Calu3 (cell line): ENCODE measurements around the gene FBXL7. TPM values are rescaled to one million over a fixed set of nuclear protein-coding genes. Genes with fewer than 3 reads are reported as not detected.

Source experiments
- BruUV-seq: library from RNA; stranded (reverse); fragments of 400-500 nt; replicated peaks from 2 replicates; lab custom pipeline; 2021; lab: Mats Ljungman, UMichigan
- CTCF ChIA-PET: fragments of 300-600 bp; sonication (Branson Sonifier 250); formaldehyde crosslinking; loops from one replicate; lab custom pipeline; 2022; ENCODE audit warnings: antibody characterized with exemption; lab: Charles Lee
- DNase-seq: peaks from one replicate; pipeline ENCODE4 v3.0.0; 2022
- H3K27ac Mint-ChIP-seq: one replicate; pipeline ENCODE4 v1.8.0; 2022; ENCODE audit warnings: mixed read lengths; ENCODE audit not compliant: unreplicated experiment
- H3K27me3 Mint-ChIP-seq: one replicate; pipeline ENCODE4 v1.8.0; 2022; ENCODE audit warnings: mixed read lengths; ENCODE audit not compliant: unreplicated experiment
- H3K36me3 Mint-ChIP-seq: one replicate; pipeline ENCODE4 v1.8.0; 2022; ENCODE audit warnings: mild to moderate bottlenecking, moderate library complexity, mixed read lengths; ENCODE audit not compliant: insufficient read depth, unreplicated experiment
- H3K4me1 Mint-ChIP-seq: one replicate; pipeline ENCODE4 v1.8.0; 2022; ENCODE audit warnings: mild to moderate bottlenecking, low read depth, mixed read lengths; ENCODE audit not compliant: unreplicated experiment
- H3K4me3 Mint-ChIP-seq: one replicate; pipeline ENCODE4 v1.8.0; 2022; ENCODE audit warnings: mild to moderate bottlenecking, low read depth, moderate library complexity, mixed read lengths; ENCODE audit not compliant: unreplicated experiment
- H3K9me3 Mint-ChIP-seq: one replicate; pipeline ENCODE4 v1.8.0; 2022; ENCODE audit warnings: low read depth, mixed read lengths; ENCODE audit not compliant: unreplicated experiment
- CTCF ChIP-seq: fragments of 200-600 bp; IDR thresholded peaks from one replicate; pipeline ENCODE4 v1.8.0; 2022; ENCODE audit warnings: antibody characterized with exemption; ENCODE audit not compliant: unreplicated experiment
- intact Hi-C: fragments of 100-400 bp; cut with micrococcal nuclease; formaldehyde crosslinking; loops from one replicate; pipeline ENCODE4 v1.10.0; 2022; ENCODE audit not compliant: unreplicated experiment
- total RNA-seq: library from RNA; stranded (reverse); gene quantifications from 2 replicates; pipeline ENCODE4 v1.2.3, GENCODE V29; 2022

Gene FBXL7
- total RNA-seq, 1 experiment from 2014 or later = not detected

- Mint-ChIP-seq H3K4me1 (no peaks in the 10 kb centered on the region), H3K9me3 (peaks cover 11% of the 10 kb centered on the region), H3K4me3 (no peak overlapping the region), H3K27ac (no peak overlapping the region), H3K36me3 (no peaks in the 10 kb centered on the region), H3K27me3 (no peaks in the 10 kb centered on the region)
- no TSS peak for BruUV-seq
- DNase-seq = no peak
- intact Hi-C loops = no loop called here
- CTCF ChIA-PET = interaction anchor here (0.6 kb wide), 1 partner anchor 1603 kb away, joined by 5 read pairs; no protein-coding TSS in a partner anchor
- no peak for TF ChIP-seq CTCF
Observed at GRCh38 chr5:15927710-15928380, 427.9 kb downstream of the FBXL7 start.

- intact Hi-C loops = no loop called here
- Mint-ChIP-seq H3K27ac (no peak overlapping the region), H3K4me3 (no peak overlapping the region), H3K4me1 (no peaks in the 10 kb centered on the region), H3K27me3 (no peaks in the 10 kb centered on the region), H3K36me3 (no peaks in the 10 kb centered on the region), H3K9me3 (peaks cover 11% of the 10 kb centered on the region)
- no peak for DNase-seq
- CTCF ChIA-PET = no interaction called here
- no TSS peak for BruUV-seq
- TF ChIP-seq CTCF = no peak
Observed at GRCh38 chr5:15929611-15930263, 429.8 kb downstream of the FBXL7 start.

- H3K4me3 Mint-ChIP-seq = no peak overlapping the region
- intact Hi-C loops = no loop called here
- no peaks in the 10 kb centered on the region for H3K36me3 Mint-ChIP-seq
- H3K4me1 Mint-ChIP-seq = no peaks in the 10 kb centered on the region
- BruUV-seq = no TSS peak
- H3K9me3 Mint-ChIP-seq = peaks cover 7% of the 10 kb centered on the region
- no peaks in the 10 kb centered on the region for H3K27me3 Mint-ChIP-seq
- TF ChIP-seq CTCF = no peak
- DNase-seq = no peak
- CTCF ChIA-PET = no interaction called here
- H3K27ac Mint-ChIP-seq = no peak overlapping the region
Observed at GRCh38 chr5:15932066-15932465, 432.1 kb downstream of the FBXL7 start.

GRCh38 chr5:15933259-15934207 is 433.6 kb downstream of the FBXL7 start:
- Mint-ChIP-seq H3K4me3 (no peak overlapping the region), H3K4me1 (no peaks in the 10 kb centered on the region), H3K27me3 (no peaks in the 10 kb centered on the region), H3K9me3 (peaks cover 18% of the 10 kb centered on the region), H3K36me3 (no peaks in the 10 kb centered on the region), H3K27ac (no peak overlapping the region)
- no TSS peak for BruUV-seq
- no peak for DNase-seq
- CTCF ChIA-PET = no interaction called here
- intact Hi-C loops = no loop called here
- no peak for TF ChIP-seq CTCF
